HepG2 (cell line): ENCODE data around the gene CSTPP1. TPM values are rescaled to one million over a fixed set of nuclear protein-coding genes. Genes with fewer than 3 reads are reported as not detected.

ENCODE experiments used
- ATAC-seq: fragments of 200-7000 bp; cut with Tn5 transposase; 3 replicates; pipeline ENCODE4 v1.9.1; 2020; ENCODE audit warnings: mild to moderate bottlenecking, moderate library complexity
- BruUV-seq: library from RNA; stranded (reverse); fragments of 400-500 nt; replicated peaks from 2 replicates; lab custom pipeline; 2021; lab: Mats Ljungman, UMichigan
- CTCF ChIA-PET: fragments of 300-600 bp; formaldehyde crosslinking; extraction: SDS; loops from one replicate; lab custom pipeline; 2021; ENCODE audit warnings: low total read pairs, inconsistent platforms, low intra/inter-chr PET ratio; lab: Yijun Ruan, JAX
- POLR2A ChIA-PET: fragments of 350-600 bp; sonication (Branson Sonifier 250); formaldehyde crosslinking; loops from one replicate; lab custom pipeline; 2020; ENCODE audit warnings: antibody characterized with exemption, inconsistent platforms; lab: Yijun Ruan, JAX
- DNase-seq: peaks from one replicate; pipeline ENCODE4 v3.0.0-alpha.2; 2015; ENCODE audit warnings: low spot score
- FAIRE-seq: peaks from 3 replicates; lab custom pipeline; 2011; peaks lifted over from hg19 to GRCh38; lab: Jason Lieb, UNC
- H2AFZ ChIP-seq: one replicate; pipeline ENCODE4 v1.6.1; 2011; ENCODE audit warnings: low read length, inconsistent platforms
- H3K27ac ChIP-seq: fragments of 300-600 bp; 3 replicates; pipeline ENCODE4 v1.8.0; 2011; ENCODE audit warnings: mixed run types, mild to moderate bottlenecking, mixed read lengths, low read length, inconsistent platforms; ENCODE audit not compliant: insufficient read depth; ENCODE audit errors: extremely low read length
- H3K27me3 ChIP-seq, 2 experiments: fragments of 200-600 bp in 1 of 2; 2 replicates in 1 of 2; 3 replicates in 1 of 2; pipeline versions ENCODE4 v1.6.0 to v1.8.0; 2011; ENCODE audit warnings: low read length in 2 of 2, mild to moderate bottlenecking in 2 of 2, moderate library complexity in 2 of 2, inconsistent platforms in 1 of 2; ENCODE audit not compliant: insufficient read depth in 2 of 2, control insufficient read depth in 1 of 2
- H3K36me3 ChIP-seq, 2 experiments: fragments of 200-600 bp in 1 of 2; replicated peaks in 1 of 2; 2 replicates in 1 of 2; 3 replicates in 1 of 2; pipeline versions ENCODE4 v1.5.1 to v1.8.0; 2011; ENCODE audit warnings: low read length in 2 of 2, inconsistent platforms in 1 of 2; ENCODE audit not compliant: insufficient read depth in 2 of 2, control insufficient read depth in 1 of 2
- H3K4me1 ChIP-seq: 2 replicates; pipeline ENCODE4 v1.5.1; 2012; ENCODE audit warnings: low read length, inconsistent platforms; ENCODE audit not compliant: insufficient read depth
- H3K4me2 ChIP-seq: 2 replicates; pipeline ENCODE4 v1.6.0; 2011; ENCODE audit warnings: low read depth, low read length, inconsistent platforms
- H3K4me3 ChIP-seq, 3 experiments: fragments of 200-600 bp in 1 of 3; sonication (generic), shearing (Covaris generic) in 1 of 3; replicated peaks in 1 of 3; 2 replicates each; pipeline ENCODE4 v1.5.1; 2011 to 2016; ENCODE audit warnings: low read length in 3 of 3, inconsistent platforms in 2 of 3, low read depth in 2 of 3, mild to moderate bottlenecking in 2 of 3, control low read depth in 1 of 3, mixed read lengths in 1 of 3; ENCODE audit not compliant: insufficient read depth in 1 of 3
- H3K79me2 ChIP-seq: one replicate; pipeline ENCODE4 v1.6.1; 2011; ENCODE audit warnings: low read length, inconsistent platforms; ENCODE audit not compliant: insufficient read depth
- H3K9ac ChIP-seq: 2 replicates; pipeline ENCODE4 v1.6.0; 2011; ENCODE audit warnings: mild to moderate bottlenecking, low read depth, low read length, inconsistent platforms; ENCODE audit not compliant: insufficient read depth
- H3K9me3 ChIP-seq: 2 replicates; pipeline ENCODE4 v1.5.1; 2012; ENCODE audit warnings: mild to moderate bottlenecking, low read length
- H4K20me1 ChIP-seq: 2 replicates; pipeline ENCODE4 v1.6.0; 2011; ENCODE audit warnings: inconsistent platforms, mild to moderate bottlenecking, low read length, moderate library complexity; ENCODE audit not compliant: insufficient read depth
- CHD4 ChIP-seq: fragments of 200-600 bp; sonication (generic); IDR thresholded peaks from 2 replicates; pipeline ENCODE4 v1.7.0; 2017; ENCODE audit warnings: mild to moderate bottlenecking, low read length, borderline replicate concordance
- ETV5 ChIP-seq: IDR thresholded peaks from 2 replicates; pipeline ENCODE4 v1.6.1; 2018; ENCODE audit warnings: missing biosample characterization, missing genetic modification reagents, inconsistent platforms, borderline replicate concordance
- FOXK1 ChIP-seq: sonication (generic); formaldehyde crosslinking; IDR thresholded peaks from 2 replicates; pipeline ENCODE4 v1.4.0; 2020; ENCODE audit warnings: low read depth, missing genetic modification reagents, borderline replicate concordance
- HDAC1 ChIP-seq: sonication (generic); formaldehyde crosslinking; IDR thresholded peaks from 2 replicates; pipeline ENCODE4 v1.5.1; 2020; ENCODE audit warnings: mild to moderate bottlenecking, missing genetic modification reagents
- HMG20A ChIP-seq: IDR thresholded peaks from 2 replicates; pipeline ENCODE4 v1.6.1; 2016; ENCODE audit warnings: borderline replicate concordance
- NFIB ChIP-seq: sonication (generic); formaldehyde crosslinking; IDR thresholded peaks from 2 replicates; pipeline ENCODE4 v1.9.0; 2021; ENCODE audit warnings: missing genetic modification reagents, mild to moderate bottlenecking, borderline replicate concordance
- STAT5B ChIP-seq: sonication (generic); formaldehyde crosslinking; IDR thresholded peaks from 2 replicates; pipeline ENCODE4 v1.4.0; 2020; ENCODE audit warnings: missing genetic modification reagents
- TCF7L2 ChIP-seq: IDR thresholded peaks from 2 replicates; pipeline ENCODE4 v1.6.1; 2011; ENCODE audit warnings: mild to moderate bottlenecking, low read depth, low read length, moderate library complexity
- ZFP62 ChIP-seq: sonication (generic); formaldehyde crosslinking; IDR thresholded peaks from 2 replicates; pipeline ENCODE4 v1.4.0; 2020; ENCODE audit warnings: missing genetic modification reagents
- ZNF569 ChIP-seq: sonication (generic); formaldehyde crosslinking; IDR thresholded peaks from 2 replicates; pipeline ENCODE4 v1.5.0; 2020; ENCODE audit warnings: mild to moderate bottlenecking, missing genetic modification reagents, moderate library complexity, borderline replicate concordance
- WGBS: methylation state at CpG from one replicate; pipeline ENCODE4 v1.1.6; 2017; ENCODE audit warnings: low lambda C conversion rate; 5-methylcytosine and 5-hydroxymethylcytosine counted together
- in situ Hi-C: cut with HindIII; loops from 2 replicates; pipeline ENCODE4 v1.10.0; 2017; ENCODE audit warnings: low pct_unique_long_range_greater_than_20kb; ENCODE audit not compliant: extremely low pct_ligation_motif_present
- intact Hi-C: fragments of 100-400 bp; cut with micrococcal nuclease; formaldehyde crosslinking; loops from one replicate; pipeline ENCODE4 v1.10.0; 2022; ENCODE audit not compliant: unreplicated experiment
- polyA plus RNA-seq, 8 experiments: library from polyadenylated mRNA; depleted of rRNA in 3 of 8; stranded (reverse) in 7 of 8; unstranded in 1 of 8; fragments of >200 nt; fragmentation: Illumina TruSeq in 4 of 8; extraction: Trizol in 4 of 8; gene quantifications; 2 replicates each; pipeline versions ENCODE4 v1.2.1 to v1.2.3, GENCODE V29; 2011 to 2016; ENCODE audit warnings: low read depth in 4 of 8, missing spikeins in 1 of 8, mixed read lengths in 1 of 8; ENCODE audit not compliant: insufficient read depth in 1 of 8
- total RNA-seq, 5 experiments: library from RNA; depleted of rRNA; stranded (reverse); fragments of >200 nt; fragmentation: Illumina TruSeq; extraction: Trizol; gene quantifications; 2 replicates each; pipeline ENCODE4 v1.2.3, GENCODE V29; 2016; ENCODE audit warnings: low read depth in 1 of 5
- TF ChIP-seq, protein P1 (sequence below): sonication (generic); formaldehyde crosslinking; IDR thresholded peaks from 2 replicates; pipeline ENCODE4 v1.5.0; 2020; ENCODE audit warnings: mild to moderate bottlenecking, missing genetic modification reagents, borderline replicate concordance

CSTPP1 gene
- total and polyA plus RNA-seq, 2 of the 13 experiments (the other 11 are each of a cell fraction or from before 2014, with no cell fraction given): 12.3 to 14.6 TPM

DNA sequence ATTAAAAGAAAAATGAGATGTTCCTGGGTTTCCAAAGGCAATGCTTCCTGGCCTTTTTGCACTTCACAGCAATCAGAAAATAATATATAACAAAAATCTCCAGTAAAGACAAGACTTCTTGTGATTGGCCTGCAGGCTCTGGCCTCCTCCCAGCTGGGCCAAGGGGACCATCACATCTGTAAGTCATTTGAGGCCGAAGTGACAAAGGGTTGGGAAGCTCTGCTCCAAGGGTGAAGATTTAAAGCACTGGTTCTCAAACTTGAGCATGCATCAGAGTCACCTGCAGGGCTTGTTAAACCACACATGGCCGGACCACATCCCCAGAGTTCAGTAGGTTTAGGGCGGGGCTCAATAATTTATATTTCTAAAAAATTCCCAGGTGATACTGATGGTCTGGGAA lies 208.0 kb downstream of the CSTPP1 start:
- Histone ChIP-seq H4K20me1 (no peaks in the 10 kb centered on the region), H2AFZ (no peak overlapping the region), H3K27me3 (no peaks in the 10 kb centered on the region), H3K4me3 (no peak overlapping the region), H3K9me3 (no peaks in the 10 kb centered on the region), H3K27ac (no peak overlapping the region), H3K36me3 (peaks cover 0 to 3% of the 10 kb centered on the region in 2 experiments; a peak in 1 of 5 replicates)
- 97% methylated on average over 3 of the region's 3 CpGs for WGBS
- CTCF ChIA-PET: no interaction called here
- ATAC-seq: no peak
- in situ Hi-C loops: no loop called here
- intact Hi-C loops: no loop called here
- no peak for TF ChIP-seq HMG20A (CRISPR knock-in tag)
- TF ChIP-seq CHD4: no peak
- TF ChIP-seq, all 625 proteins: peak for 0
- no peak overlapping the region for H3K9ac ChIP-seq
- POLR2A ChIA-PET: no interaction called here
- BruUV-seq: no TSS peak
- no peaks in the 10 kb centered on the region for H3K4me1 ChIP-seq
- no peak for DNase-seq
- no peak for FAIRE-seq
- H3K79me2 ChIP-seq: no peaks in the 10 kb centered on the region
- no peak overlapping the region for H3K4me2 ChIP-seq

DNA sequence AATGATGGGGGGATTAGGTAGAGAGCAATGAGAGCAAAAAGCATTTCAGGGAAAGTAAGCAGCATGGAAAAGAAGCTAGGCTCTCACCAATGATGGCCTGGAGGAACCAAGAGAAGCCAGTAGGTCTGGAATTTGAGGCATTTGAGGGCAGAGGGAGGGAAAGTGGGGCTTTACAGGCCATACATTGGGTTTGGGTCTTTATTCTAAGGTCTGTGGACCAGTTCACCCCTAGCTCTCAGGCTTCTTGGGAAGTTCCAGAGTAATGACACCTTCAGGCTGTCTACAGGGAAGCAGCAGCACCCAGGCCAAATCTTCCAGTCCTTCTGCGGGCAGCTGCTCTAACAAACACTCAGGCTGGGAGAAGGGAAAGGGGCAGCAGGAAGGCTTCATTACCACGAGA lies 210.7 kb downstream of the CSTPP1 start:
- CTCF ChIA-PET: no interaction called here
- H3K27ac ChIP-seq: no peak overlapping the region
- H3K4me1 ChIP-seq: no peaks in the 10 kb centered on the region
- H3K79me2 ChIP-seq: no peaks in the 10 kb centered on the region
- intact Hi-C loops (no loop called here), in situ Hi-C loops (no loop called here)
- ATAC-seq (no peak), DNase-seq (no peak), FAIRE-seq (no peak)
- no peak overlapping the region for H3K4me2 ChIP-seq
- no peaks in the 10 kb centered on the region for H3K27me3 ChIP-seq
- POLR2A ChIA-PET: no interaction called here
- H3K36me3 ChIP-seq: peaks cover 0 to 3% of the 10 kb centered on the region in 2 experiments; a peak in 2 of 5 replicates
- H2AFZ ChIP-seq: no peak overlapping the region
- H3K4me3 ChIP-seq: no peak overlapping the region
- H3K9me3 ChIP-seq: no peaks in the 10 kb centered on the region
- no peaks in the 10 kb centered on the region for H4K20me1 ChIP-seq
- no peak overlapping the region for H3K9ac ChIP-seq
- no peak for TF ChIP-seq HDAC1 (CRISPR knock-in tag)
- no peak for TF ChIP-seq NFIB (CRISPR knock-in tag)
- TF ChIP-seq TCF7L2: no peak
- TF ChIP-seq ZFP62: no peak
- no peak for TF ChIP-seq ETV5 (CRISPR knock-in tag)
- TF ChIP-seq ZNF569 (CRISPR knock-in tag): no peak
- no peak for TF ChIP-seq FOXK1 (CRISPR knock-in tag)
- TF ChIP-seq, protein P1, sequence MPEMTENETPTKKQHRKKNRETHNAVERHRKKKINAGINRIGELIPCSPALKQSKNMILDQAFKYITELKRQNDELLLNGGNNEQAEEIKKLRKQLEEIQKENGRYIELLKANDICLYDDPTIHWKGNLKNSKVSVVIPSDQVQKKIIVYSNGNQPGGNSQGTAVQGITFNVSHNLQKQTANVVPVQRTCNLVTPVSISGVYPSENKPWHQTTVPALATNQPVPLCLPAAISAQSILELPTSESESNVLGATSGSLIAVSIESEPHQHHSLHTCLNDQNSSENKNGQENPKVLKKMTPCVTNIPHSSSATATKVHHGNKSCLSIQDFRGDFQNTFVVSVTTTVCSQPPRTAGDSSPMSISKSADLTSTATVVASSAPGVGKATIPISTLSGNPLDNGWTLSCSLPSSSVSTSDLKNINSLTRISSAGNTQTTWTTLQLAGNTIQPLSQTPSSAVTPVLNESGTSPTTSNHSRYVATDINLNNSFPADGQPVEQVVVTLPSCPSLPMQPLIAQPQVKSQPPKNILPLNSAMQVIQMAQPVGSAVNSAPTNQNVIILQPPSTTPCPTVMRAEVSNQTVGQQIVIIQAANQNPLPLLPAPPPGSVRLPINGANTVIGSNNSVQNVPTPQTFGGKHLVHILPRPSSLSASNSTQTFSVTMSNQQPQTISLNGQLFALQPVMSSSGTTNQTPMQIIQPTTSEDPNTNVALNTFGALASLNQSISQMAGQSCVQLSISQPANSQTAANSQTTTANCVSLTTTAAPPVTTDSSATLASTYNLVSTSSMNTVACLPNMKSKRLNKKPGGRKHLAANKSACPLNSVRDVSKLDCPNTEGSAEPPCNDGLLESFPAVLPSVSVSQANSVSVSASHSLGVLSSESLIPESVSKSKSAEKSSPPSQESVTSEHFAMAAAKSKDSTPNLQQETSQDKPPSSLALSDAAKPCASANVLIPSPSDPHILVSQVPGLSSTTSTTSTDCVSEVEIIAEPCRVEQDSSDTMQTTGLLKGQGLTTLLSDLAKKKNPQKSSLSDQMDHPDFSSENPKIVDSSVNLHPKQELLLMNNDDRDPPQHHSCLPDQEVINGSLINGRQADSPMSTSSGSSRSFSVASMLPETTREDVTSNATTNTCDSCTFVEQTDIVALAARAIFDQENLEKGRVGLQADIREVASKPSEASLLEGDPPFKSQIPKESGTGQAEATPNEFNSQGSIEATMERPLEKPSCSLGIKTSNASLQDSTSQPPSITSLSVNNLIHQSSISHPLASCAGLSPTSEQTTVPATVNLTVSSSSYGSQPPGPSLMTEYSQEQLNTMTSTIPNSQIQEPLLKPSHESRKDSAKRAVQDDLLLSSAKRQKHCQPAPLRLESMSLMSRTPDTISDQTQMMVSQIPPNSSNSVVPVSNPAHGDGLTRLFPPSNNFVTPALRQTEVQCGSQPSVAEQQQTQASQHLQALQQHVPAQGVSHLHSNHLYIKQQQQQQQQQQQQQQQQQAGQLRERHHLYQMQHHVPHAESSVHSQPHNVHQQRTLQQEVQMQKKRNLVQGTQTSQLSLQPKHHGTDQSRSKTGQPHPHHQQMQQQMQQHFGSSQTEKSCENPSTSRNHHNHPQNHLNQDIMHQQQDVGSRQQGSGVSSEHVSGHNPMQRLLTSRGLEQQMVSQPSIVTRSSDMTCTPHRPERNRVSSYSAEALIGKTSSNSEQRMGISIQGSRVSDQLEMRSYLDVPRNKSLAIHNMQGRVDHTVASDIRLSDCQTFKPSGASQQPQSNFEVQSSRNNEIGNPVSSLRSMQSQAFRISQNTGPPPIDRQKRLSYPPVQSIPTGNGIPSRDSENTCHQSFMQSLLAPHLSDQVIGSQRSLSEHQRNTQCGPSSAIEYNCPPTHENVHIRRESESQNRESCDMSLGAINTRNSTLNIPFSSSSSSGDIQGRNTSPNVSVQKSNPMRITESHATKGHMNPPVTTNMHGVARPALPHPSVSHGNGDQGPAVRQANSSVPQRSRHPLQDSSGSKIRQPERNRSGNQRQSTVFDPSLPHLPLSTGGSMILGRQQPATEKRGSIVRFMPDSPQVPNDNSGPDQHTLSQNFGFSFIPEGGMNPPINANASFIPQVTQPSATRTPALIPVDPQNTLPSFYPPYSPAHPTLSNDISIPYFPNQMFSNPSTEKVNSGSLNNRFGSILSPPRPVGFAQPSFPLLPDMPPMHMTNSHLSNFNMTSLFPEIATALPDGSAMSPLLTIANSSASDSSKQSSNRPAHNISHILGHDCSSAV (CRISPR knock-in tag): no peak
- TF ChIP-seq STAT5B (CRISPR knock-in tag): no peak
- WGBS: 67% methylated on average over 1 of the region's 2 CpGs
- no TSS peak for BruUV-seq
